OCI-LY1 (cell line): ENCODE data around the gene ESRP2.

Source experiments
- H2AFZ ChIP-seq: fragments of 200-600 bp; sonication (generic), shearing (Covaris generic); 2 replicates; pipeline ENCODE4 v1.6.0; 2014; ENCODE audit warnings: antibody characterized with exemption, mild to moderate bottlenecking, low read length
- H3F3A ChIP-seq: fragments of 200-600 bp; sonication (generic), shearing (Covaris generic); 2 replicates; pipeline ENCODE4 v1.6.0; 2014; ENCODE audit warnings: mild to moderate bottlenecking, antibody characterized with exemption, low read length, moderate library complexity; ENCODE audit not compliant: insufficient read depth
- H3K27ac ChIP-seq: fragments of 200-600 bp; sonication (generic); 2 replicates; pipeline ENCODE4 v1.5.1; 2014; ENCODE audit warnings: low read length, mixed run types, mild to moderate bottlenecking, low read depth; ENCODE audit not compliant: poor library complexity, severe bottlenecking
- H3K27me3 ChIP-seq: fragments of 200-600 bp; sonication (generic); 2 replicates; pipeline ENCODE4 v1.6.0; 2014; ENCODE audit warnings: antibody characterized with exemption, mild to moderate bottlenecking, low read length, moderate library complexity; ENCODE audit not compliant: insufficient read depth
- H3K36me3 ChIP-seq: fragments of 200-600 bp; sonication (generic); 2 replicates; pipeline ENCODE4 v1.6.1; 2014; ENCODE audit warnings: mild to moderate bottlenecking, antibody characterized with exemption, low read length, moderate library complexity, mixed read lengths; ENCODE audit not compliant: insufficient read depth
- H3K4me1 ChIP-seq: fragments of 200-600 bp; sonication (generic); 2 replicates; pipeline ENCODE4 v1.5.1; 2014; ENCODE audit warnings: mild to moderate bottlenecking, low read length, moderate library complexity; ENCODE audit not compliant: insufficient read depth, severe bottlenecking
- H3K4me2 ChIP-seq: fragments of 200-600 bp; sonication (generic), shearing (Covaris generic); 2 replicates; pipeline ENCODE4 v1.6.1; 2014; ENCODE audit warnings: low read length
- H3K4me3 ChIP-seq: fragments of 200-600 bp; sonication (generic); 2 replicates; pipeline ENCODE4 v1.5.1; 2014; ENCODE audit warnings: low read length, low read depth, mild to moderate bottlenecking, mixed read lengths; ENCODE audit not compliant: poor library complexity, severe bottlenecking
- H3K79me2 ChIP-seq: fragments of 200-600 bp; shearing (Covaris generic); 2 replicates; pipeline ENCODE4 v1.6.1; 2016; ENCODE audit warnings: mixed run types, low read length, mixed read lengths; ENCODE audit not compliant: insufficient read depth
- H3K9ac ChIP-seq: fragments of 200-600 bp; sonication (generic), shearing (Covaris generic); 2 replicates; pipeline ENCODE4 v1.6.1; 2014; ENCODE audit warnings: mild to moderate bottlenecking, low read length, mixed read lengths
- H3K9me2 ChIP-seq: fragments of 200-600 bp; sonication (generic), shearing (Covaris generic); 2 replicates; pipeline ENCODE4 v1.6.1; 2014; ENCODE audit warnings: low read depth, mild to moderate bottlenecking, low read length, mixed read lengths
- H3K9me3 ChIP-seq: fragments of 200-600 bp; shearing (Covaris generic); 2 replicates; pipeline ENCODE4 v1.6.1; 2014; ENCODE audit warnings: low read length, mixed read lengths
- H4K20me1 ChIP-seq: fragments of 200-600 bp; sonication (generic), shearing (Covaris generic); 2 replicates; pipeline ENCODE4 v1.6.0; 2016; ENCODE audit warnings: mild to moderate bottlenecking, low read length; ENCODE audit not compliant: insufficient read depth
- CTCF ChIP-seq: fragments of 200-600 bp; sonication (generic), shearing (Covaris generic); IDR thresholded peaks from 2 replicates; pipeline ENCODE4 v1.5.1; 2017; ENCODE audit warnings: mild to moderate bottlenecking, antibody characterized with exemption, low read length, moderate library complexity, mixed read lengths
- EZH2 ChIP-seq: fragments of 200-600 bp; sonication (generic), shearing (Covaris generic); IDR thresholded peaks from 2 replicates; pipeline ENCODE4 v1.8.0; 2017; ENCODE audit warnings: borderline replicate concordance, mixed run types, mild to moderate bottlenecking, antibody characterized with exemption, low read length, moderate library complexity, mixed read lengths

ESRP2 gene

GRCh38 chr16:68188170-68188569 lies 47.8 kb downstream of the ESRP2 start:
- Histone ChIP-seq H3K79me2 (no peaks in the 10 kb centered on the region), H3K4me1 (no peaks in the 10 kb centered on the region), H3K36me3 (peaks cover 65% of the 10 kb centered on the region), H3K4me2 (no peak overlapping the region), H3K9ac (no peak overlapping the region), H2AFZ (no peak overlapping the region), H3K27me3 (no peaks in the 10 kb centered on the region), H3K4me3 (no peak overlapping the region), H3K9me3 (no peaks in the 10 kb centered on the region), H3K9me2 (no peaks in the 10 kb centered on the region; the same call in 1 of the 2 replicates), H3F3A (no peaks in the 10 kb centered on the region), H4K20me1 (no peaks in the 10 kb centered on the region), H3K27ac (no peak overlapping the region)
- TF ChIP-seq EZH2 (no peak), CTCF (no peak)

- H3K9me3 ChIP-seq, result no peaks in the 10 kb centered on the region
- H3F3A ChIP-seq, result no peaks in the 10 kb centered on the region
- no peak overlapping the region for H3K4me2 ChIP-seq
- no peak overlapping the region for H3K4me3 ChIP-seq
- no peaks in the 10 kb centered on the region; the same call in 1 of the 2 replicates for H3K9me2 ChIP-seq
- no peak overlapping the region for H3K9ac ChIP-seq
- H3K27me3 ChIP-seq, result no peaks in the 10 kb centered on the region
- no peak for TF ChIP-seq CTCF
- no peak for TF ChIP-seq EZH2
- H3K4me1 ChIP-seq, result no peaks in the 10 kb centered on the region
- H4K20me1 ChIP-seq, result no peaks in the 10 kb centered on the region
- H3K79me2 ChIP-seq, result no peaks in the 10 kb centered on the region
- H3K36me3 ChIP-seq, result peaks cover 66% of the 10 kb centered on the region
- no peak overlapping the region for H3K27ac ChIP-seq
- H2AFZ ChIP-seq, result no peak overlapping the region
These were observed 48.4 kb downstream of the ESRP2 start for GRCh38 chr16:68187505-68187904.

- TF ChIP-seq EZH2, result no peak
- TF ChIP-seq CTCF, result no peak
- Histone ChIP-seq H3K9ac (no peak overlapping the region), H3K79me2 (no peaks in the 10 kb centered on the region), H3K27ac (no peak overlapping the region), H3K36me3 (peaks cover 67% of the 10 kb centered on the region), H3K4me1 (no peaks in the 10 kb centered on the region), H3F3A (no peaks in the 10 kb centered on the region), H3K4me3 (no peak overlapping the region), H3K4me2 (no peak overlapping the region), H4K20me1 (no peaks in the 10 kb centered on the region), H3K9me3 (no peaks in the 10 kb centered on the region), H2AFZ (no peak overlapping the region), H3K27me3 (no peaks in the 10 kb centered on the region), H3K9me2 (no peaks in the 10 kb centered on the region; the same call in 1 of the 2 replicates)
These were observed 49.0 kb downstream of the ESRP2 start for GRCh38 chr16:68186877-68187276.
